ENCODE data around the gene SUCLG2.

GRCh38 chr3:67472674-67473201, 181.7 kb downstream of the SUCLG2 start:
- TF ChIP-seq CTCF (IDR thresholded peaks at IDR 0.05 in 2 of 3, conservative IDR thresholded peaks at IDR 0.05 in 1 of 3; ENCODE audit: insufficient read depth in 2 of 3, low read depth in 1 of 3, low read length in 3 of 3) (no peak), MLX (CRISPR knock-in tag; conservative IDR thresholded peaks at IDR 0.05) (no peak), ATF3 (IDR thresholded peaks at IDR 0.05) (no peak), ATF3 (CRISPR knock-in tag; conservative IDR thresholded peaks at IDR 0.05) (no peak), TRIM24 (IDR thresholded peaks at IDR 0.05) (no peak), ZZZ3 (IDR thresholded peaks at IDR 0.05) (no peak), ZBED1 (IDR thresholded peaks at IDR 0.05) (no peak), NCOA6 (IDR thresholded peaks at IDR 0.05) (no peak), SRSF1 (IDR thresholded peaks at IDR 0.05; ENCODE audit: low read depth, low read length) (no peak)

Measured in K562 (cell line).